Osteoblast (primary cell): ENCODE measurements around the gene NBAS. TPM values are rescaled to one million over a fixed set of nuclear protein-coding genes. Genes with fewer than 3 reads are reported as not detected.

ENCODE experiments used
- DNase-seq: peaks from one replicate; pipeline ENCODE4 v3.0.0; 2011; ENCODE audit warnings: low spot score, mixed read lengths; ENCODE audit not compliant: insufficient read length; ENCODE audit errors: missing footprints
- H2AFZ ChIP-seq: 2 replicates; pipeline ENCODE4 v1.6.0; 2011; ENCODE audit warnings: mild to moderate bottlenecking, low read length
- H3K27ac ChIP-seq: 2 replicates; pipeline ENCODE4 v1.5.1; 2011; ENCODE audit warnings: mild to moderate bottlenecking, low read depth, low read length, moderate library complexity
- H3K27me3 ChIP-seq: 2 replicates; pipeline ENCODE4 v1.6.0; 2012; ENCODE audit warnings: mild to moderate bottlenecking, control low read depth, inconsistent platforms, low read length, moderate library complexity; ENCODE audit not compliant: insufficient read depth
- H3K36me3 ChIP-seq: 2 replicates; pipeline ENCODE4 v1.5.1; 2011; ENCODE audit warnings: mild to moderate bottlenecking, low read length, control low read depth, moderate library complexity; ENCODE audit not compliant: insufficient read depth
- H3K4me1 ChIP-seq: 2 replicates; pipeline ENCODE4 v1.5.1; 2011; ENCODE audit warnings: mild to moderate bottlenecking, low read length, control low read depth, moderate library complexity; ENCODE audit not compliant: insufficient read depth
- H3K4me2 ChIP-seq: 2 replicates; pipeline ENCODE4 v1.6.0; 2011; ENCODE audit warnings: mild to moderate bottlenecking, low read length; ENCODE audit not compliant: insufficient read depth
- H3K4me3 ChIP-seq: fragments of 200-600 bp; sonication (generic); 3 replicates; pipeline ENCODE4 v1.5.1; 2012; ENCODE audit warnings: mild to moderate bottlenecking, low read length, inconsistent platforms; ENCODE audit not compliant: insufficient read depth
- H3K79me2 ChIP-seq: 2 replicates; pipeline ENCODE4 v1.6.0; 2012; ENCODE audit warnings: mild to moderate bottlenecking, low read length, control low read depth, inconsistent platforms; ENCODE audit not compliant: insufficient read depth
- H3K9me3 ChIP-seq: 2 replicates; pipeline ENCODE4 v1.5.1; 2011; ENCODE audit warnings: low read depth, low read length, control low read depth
- H4K20me1 ChIP-seq: 2 replicates; pipeline ENCODE4 v1.6.0; 2012; ENCODE audit warnings: mild to moderate bottlenecking, low read length, control low read depth; ENCODE audit not compliant: insufficient read depth
- total RNA-seq: library from RNA; depleted of rRNA; stranded (reverse); fragments of >200 nt; gene quantifications from 2 replicates; pipeline ENCODE4 v1.2.3, GENCODE V29; 2012
- TF ChIP-seq, protein P1 (sequence below): IDR thresholded peaks from 2 replicates; pipeline ENCODE4 v1.5.1; 2011; ENCODE audit warnings: mild to moderate bottlenecking, low read depth, low read length, moderate library complexity; ENCODE audit errors: extremely low read depth

The NBAS gene
- total RNA-seq, 1 donor = 98.1 TPM

DNA sequence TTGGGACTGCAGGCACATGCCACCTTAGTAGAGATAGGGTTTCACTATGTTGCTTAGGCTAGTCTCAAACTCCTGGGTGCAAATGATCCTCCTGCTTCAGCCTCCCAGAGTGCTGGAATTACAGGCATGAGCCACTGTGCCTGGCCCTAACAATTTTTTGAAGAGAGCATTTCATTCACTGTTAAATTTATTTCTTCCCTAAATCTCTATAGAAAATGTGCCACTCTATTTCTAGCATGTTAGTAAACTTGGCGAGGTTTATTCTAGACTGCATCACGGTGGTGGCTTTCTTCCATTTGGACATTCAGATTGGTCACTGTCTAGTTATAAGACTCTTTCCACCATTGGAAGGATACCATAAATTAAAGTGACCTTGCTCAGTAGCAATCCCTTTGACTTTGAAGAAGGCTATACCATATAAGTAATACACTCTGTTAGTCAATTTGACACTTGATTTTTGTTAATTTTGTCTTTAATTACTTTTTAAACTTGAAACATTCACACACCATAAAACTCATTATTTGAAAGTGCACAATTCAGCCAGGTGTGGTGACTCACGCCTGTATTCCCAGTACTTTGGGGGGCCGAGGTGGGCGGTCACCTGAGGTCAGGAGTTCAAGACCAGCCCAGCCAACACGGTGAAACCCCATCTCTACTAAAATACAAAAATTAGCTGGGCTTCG lies 46.7 kb upstream of the NBAS start:
- Histone ChIP-seq H3K36me3 (peaks cover 73% of the 10 kb centered on the region), H3K4me2 (no peak overlapping the region)
- TF ChIP-seq, protein P1, sequence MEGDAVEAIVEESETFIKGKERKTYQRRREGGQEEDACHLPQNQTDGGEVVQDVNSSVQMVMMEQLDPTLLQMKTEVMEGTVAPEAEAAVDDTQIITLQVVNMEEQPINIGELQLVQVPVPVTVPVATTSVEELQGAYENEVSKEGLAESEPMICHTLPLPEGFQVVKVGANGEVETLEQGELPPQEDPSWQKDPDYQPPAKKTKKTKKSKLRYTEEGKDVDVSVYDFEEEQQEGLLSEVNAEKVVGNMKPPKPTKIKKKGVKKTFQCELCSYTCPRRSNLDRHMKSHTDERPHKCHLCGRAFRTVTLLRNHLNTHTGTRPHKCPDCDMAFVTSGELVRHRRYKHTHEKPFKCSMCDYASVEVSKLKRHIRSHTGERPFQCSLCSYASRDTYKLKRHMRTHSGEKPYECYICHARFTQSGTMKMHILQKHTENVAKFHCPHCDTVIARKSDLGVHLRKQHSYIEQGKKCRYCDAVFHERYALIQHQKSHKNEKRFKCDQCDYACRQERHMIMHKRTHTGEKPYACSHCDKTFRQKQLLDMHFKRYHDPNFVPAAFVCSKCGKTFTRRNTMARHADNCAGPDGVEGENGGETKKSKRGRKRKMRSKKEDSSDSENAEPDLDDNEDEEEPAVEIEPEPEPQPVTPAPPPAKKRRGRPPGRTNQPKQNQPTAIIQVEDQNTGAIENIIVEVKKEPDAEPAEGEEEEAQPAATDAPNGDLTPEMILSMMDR = no peak

GRCh38 chr2:15606481-15607441 lies 45.6 kb upstream of the NBAS start:
- no peaks in the 10 kb centered on the region for H3K9me3 ChIP-seq
- peaks cover 84% of the 10 kb centered on the region for H3K36me3 ChIP-seq
- H3K4me3 ChIP-seq = no peak overlapping the region
- H4K20me1 ChIP-seq = peaks cover 9% of the 10 kb centered on the region
- no peaks in the 10 kb centered on the region for H3K4me1 ChIP-seq
- TF ChIP-seq, protein P1 = no peak
- H3K79me2 ChIP-seq = no peaks in the 10 kb centered on the region
- no peaks in the 10 kb centered on the region for H3K27me3 ChIP-seq
- no peak overlapping the region for H2AFZ ChIP-seq
- no peak overlapping the region for H3K4me2 ChIP-seq
- no peak for DNase-seq
- no peak overlapping the region for H3K27ac ChIP-seq

More for the DNA sequence above, 46.7 kb upstream of the NBAS start:
- Histone ChIP-seq H3K4me3 (no peak overlapping the region), H3K27me3 (no peaks in the 10 kb centered on the region), H3K79me2 (no peaks in the 10 kb centered on the region), H4K20me1 (peaks cover 6% of the 10 kb centered on the region), H2AFZ (no peak overlapping the region), H3K4me1 (no peaks in the 10 kb centered on the region), H3K9me3 (no peaks in the 10 kb centered on the region), H3K27ac (no peak overlapping the region)
- DNase-seq = no peak

DNA sequence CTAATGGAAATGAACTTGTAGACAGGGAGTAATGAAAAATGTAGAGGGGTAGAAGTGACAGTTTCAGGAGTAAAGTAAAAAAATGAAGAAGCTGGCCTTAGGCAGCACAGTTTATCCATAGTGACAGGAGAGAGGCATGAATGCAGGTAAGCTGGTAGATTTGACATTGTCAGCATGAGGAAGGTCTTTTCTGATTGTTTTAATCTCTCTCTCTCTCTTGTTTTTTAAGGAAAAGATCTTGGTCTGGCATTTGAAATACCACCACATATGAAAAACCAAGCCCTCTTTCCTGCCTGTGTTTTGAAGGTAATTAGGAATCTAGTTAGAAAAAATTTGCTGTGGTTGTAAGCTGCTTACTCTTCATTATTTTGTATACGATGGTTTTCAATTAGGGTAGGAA lies 44.6 kb upstream of the NBAS start:
- TF ChIP-seq, protein P1 = no peak
- Histone ChIP-seq H3K27me3 (no peaks in the 10 kb centered on the region), H4K20me1 (peaks cover 9% of the 10 kb centered on the region), H3K4me2 (no peak overlapping the region), H3K79me2 (no peaks in the 10 kb centered on the region), H3K4me1 (no peaks in the 10 kb centered on the region), H3K9me3 (no peaks in the 10 kb centered on the region), H2AFZ (no peak overlapping the region), H3K36me3 (peaks cover 94% of the 10 kb centered on the region), H3K4me3 (no peak overlapping the region), H3K27ac (no peak overlapping the region)
- DNase-seq = no peak

- Histone ChIP-seq H3K4me1 (no peaks in the 10 kb centered on the region), H3K27me3 (no peaks in the 10 kb centered on the region), H2AFZ (no peak overlapping the region), H3K9me3 (no peaks in the 10 kb centered on the region), H4K20me1 (peaks cover 7% of the 10 kb centered on the region), H3K4me2 (no peak overlapping the region), H3K79me2 (peaks cover 3% of the 10 kb centered on the region), H3K4me3 (no peak overlapping the region), H3K27ac (no peak overlapping the region), H3K36me3 (peaks cover 93% of the 10 kb centered on the region)
- DNase-seq = no peak
- TF ChIP-seq, protein P1 = no peak
Measured at GRCh38 chr2:15603948-15604347, 42.8 kb upstream of the NBAS start.
